Measurements from ENCODE around the gene SYNDIG1L. TPM values are rescaled to one million over a fixed set of nuclear protein-coding genes. Genes with fewer than 3 reads are reported as not detected.

The SYNDIG1L gene
- total RNA-seq, 1 experiment from 2014 or later: not detected

- H3K79me2 ChIP-seq (ENCODE audit: low read length): no peaks in the 10 kb centered on the region
- no peaks in the 10 kb centered on the region for H3F3A ChIP-seq (ENCODE audit: low read length, unreplicated experiment)
- H3K4me1 ChIP-seq (ENCODE audit: insufficient read depth, low read length): no peaks in the 10 kb centered on the region
- intact Hi-C loops (cut with micrococcal nuclease): no loop called here
- no peaks in the 10 kb centered on the region for H4K20me1 ChIP-seq (ENCODE audit: low read length)
- H3K36me3 ChIP-seq (ENCODE audit: low read depth, low read length): no peaks in the 10 kb centered on the region
- TF ChIP-seq EZH2 (IDR thresholded peaks at IDR 0.05; ENCODE audit: low read length, unreplicated experiment): no peak
- TF ChIP-seq EZH2phosphoT487 (IDR thresholded peaks at IDR 0.05; ENCODE audit: borderline replicate concordance, low read length): no peak
- no peak for TF ChIP-seq CTCF (conservative IDR thresholded peaks at IDR 0.05; ENCODE audit: low read depth, low read length)
- H3K27me3 ChIP-seq (ENCODE audit: low read length): peaks cover 8% of the 10 kb centered on the region
- H3K9me3 ChIP-seq (ENCODE audit: low read length): no peaks in the 10 kb centered on the region
- H3K9ac ChIP-seq (ENCODE audit: low read length): no peak overlapping the region
- ChIA-PET POLR2A (ENCODE audit: unreplicated experiment) (no interaction called here), CTCF (interaction anchor here (0.5 kb wide), 1 partner anchor 298 kb away, joined by 5 read pairs; no protein-coding TSS in a partner anchor)
- H3K9me2 ChIP-seq (replicated peaks; ENCODE audit: low read length): no peaks in the 10 kb centered on the region
- H3K4me2 ChIP-seq (ENCODE audit: low read length): no peak overlapping the region
- ATAC-seq (no peak), DNase-seq (no peak)
- no peak overlapping the region for H3K4me3 ChIP-seq (ENCODE audit: low read length)
- H3K27ac ChIP-seq (ENCODE audit: low read length): no peak overlapping the region
- no TSS peak for BruUV-seq (replicated peaks)
- no peak overlapping the region for H2AFZ ChIP-seq (ENCODE audit: low read length)
Measured at GRCh38 chr14:74357585-74357984, 68.4 kb downstream of the SYNDIG1L start.

DNA sequence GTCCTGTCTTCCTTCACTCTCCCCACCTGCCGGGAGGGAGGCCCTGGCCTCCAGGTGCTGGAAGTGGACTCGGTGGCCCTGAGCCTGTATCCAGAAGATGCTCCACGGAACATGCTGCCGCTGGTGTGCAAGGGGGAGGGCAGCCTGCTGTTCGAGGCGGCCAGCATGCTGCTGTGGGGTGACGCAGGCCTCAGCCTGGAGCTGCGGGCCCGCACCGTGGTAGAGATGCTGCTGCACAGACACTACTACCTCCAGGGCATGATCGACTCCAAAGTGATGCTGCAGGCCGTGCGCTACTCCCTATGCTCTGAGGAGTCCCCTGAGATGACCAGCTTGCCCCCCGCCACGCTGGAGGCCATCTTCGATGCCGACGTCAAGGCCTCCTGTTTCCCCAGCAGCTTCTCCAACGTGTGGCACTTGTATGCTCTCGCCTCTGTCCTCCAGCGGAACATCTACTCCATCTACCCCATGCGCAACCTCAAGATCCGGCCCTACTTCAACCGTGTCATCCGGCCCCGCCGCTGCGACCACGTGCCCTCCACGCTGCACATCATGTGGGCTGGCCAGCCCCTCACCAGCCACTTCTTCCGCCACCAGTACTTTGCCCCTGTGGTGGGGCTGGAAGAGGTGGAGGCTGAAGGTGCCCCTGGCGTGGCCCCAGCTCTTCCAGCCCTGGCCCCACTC, 69.0 kb downstream of the SYNDIG1L start:
- Histone ChIP-seq H3K36me3 (ENCODE audit: low read depth, low read length) (no peaks in the 10 kb centered on the region), H3K9me2 (replicated peaks; ENCODE audit: low read length) (no peaks in the 10 kb centered on the region), H2AFZ (ENCODE audit: low read length) (no peak overlapping the region), H3K4me1 (ENCODE audit: insufficient read depth, low read length) (no peaks in the 10 kb centered on the region), H3K27ac (ENCODE audit: low read length) (no peak overlapping the region), H4K20me1 (ENCODE audit: low read length) (no peaks in the 10 kb centered on the region), H3K27me3 (ENCODE audit: low read length) (peaks cover 10% of the 10 kb centered on the region), H3K9me3 (ENCODE audit: low read length) (no peaks in the 10 kb centered on the region), H3F3A (ENCODE audit: low read length, unreplicated experiment) (no peaks in the 10 kb centered on the region), H3K4me2 (ENCODE audit: low read length) (no peak overlapping the region), H3K79me2 (ENCODE audit: low read length) (no peaks in the 10 kb centered on the region), H3K9ac (ENCODE audit: low read length) (no peak overlapping the region), H3K4me3 (ENCODE audit: low read length) (no peak overlapping the region)
- intact Hi-C loops (cut with micrococcal nuclease): no loop called here
- ChIA-PET POLR2A (ENCODE audit: unreplicated experiment) (no interaction called here), CTCF (interaction anchor here (0.5 kb wide), 1 partner anchor 298 kb away, joined by 5 read pairs; no protein-coding TSS in a partner anchor)
- BruUV-seq (replicated peaks): no TSS peak
- ATAC-seq (no peak), DNase-seq (no peak)
- TF ChIP-seq EZH2 (IDR thresholded peaks at IDR 0.05; ENCODE audit: low read length, unreplicated experiment) (no peak), CTCF (conservative IDR thresholded peaks at IDR 0.05; ENCODE audit: low read depth, low read length) (no peak), EZH2phosphoT487 (IDR thresholded peaks at IDR 0.05; ENCODE audit: borderline replicate concordance, low read length) (no peak)

Other genes with a start within 250 kb of the SYNDIG1L start
- not detected in 2 replicates for gene VSX2, start 186.8 kb downstream of the SYNDIG1L start, total RNA-seq (2014; rRNA removed)
- 27.1 and 28.4 TPM in 2 replicates for gene ABCD4, start 123.3 kb downstream of the SYNDIG1L start, total RNA-seq (2014; rRNA removed)
- not detected in 2 replicates for gene VRTN, start 77.7 kb downstream of the SYNDIG1L start, total RNA-seq (2014; rRNA removed)
- 138 and 195 TPM in 2 replicates for gene NPC2, start 67.1 kb upstream of the SYNDIG1L start, total RNA-seq (2014; rRNA removed)
- 30.1 and 32.3 TPM in 2 replicates for gene ISCA2, start 67.6 kb upstream of the SYNDIG1L start, total RNA-seq (2014; rRNA removed)
- 17.4 and 18.1 TPM in 2 replicates for gene LTBP2, start 186.0 kb upstream of the SYNDIG1L start, total RNA-seq (2014; rRNA removed)